Uterus (tissue), 4 donors: ENCODE measurements around the gene RGSL1. TPM values are rescaled to one million over a fixed set of nuclear protein-coding genes. Genes with fewer than 3 reads are reported as not detected.
"Not testable (repeated sequence)": the region's sequence is repeated elsewhere in the genome, so short reads cannot be mapped to it uniquely, and the experiment has no call there.

Experiments
- DNase-seq, 2 donors: peaks; one replicate each; pipeline ENCODE4 v3.0.0-alpha.2; 2019 to 2020
- H3K27ac ChIP-seq, 2 donors: fragments of 200-600 bp; sonication (generic); 1 replicate in 1 of 2; 2 replicates in 1 of 2; pipeline ENCODE4 v1.5.1; 2016 to 2018
- H3K27me3 ChIP-seq, 2 donors: fragments of 200-600 bp; sonication (generic); one replicate each; pipeline ENCODE4 v1.5.1; 2018 to 2019; ENCODE audit warnings: control low read depth in 1 of 2
- H3K36me3 ChIP-seq, 2 donors: fragments of 200-600 bp; sonication (generic); one replicate each; pipeline ENCODE4 v1.5.1; 2019; ENCODE audit warnings: control low read depth in 1 of 2
- H3K4me1 ChIP-seq, 2 donors: fragments of 200-600 bp; sonication (generic); one replicate each; pipeline ENCODE4 v1.5.1; 2018 to 2019; ENCODE audit warnings: control low read depth in 1 of 2
- H3K4me3 ChIP-seq, 2 donors: fragments of 200-600 bp; sonication (generic); 1 replicate in 1 of 2; 2 replicates in 1 of 2; pipeline ENCODE4 v1.5.1; 2018 to 2019; ENCODE audit warnings: mild to moderate bottlenecking in 1 of 2
- H3K9me3 ChIP-seq, 2 donors: fragments of 200-600 bp; sonication (generic); one replicate each; pipeline ENCODE4 v1.5.1; 2019; ENCODE audit warnings: control low read depth in 1 of 2
- CTCF ChIP-seq, 4 experiments: fragments of 200-600 bp in 2 of 4; fragments of 450-650 bp in 2 of 4; sonication (generic) in 2 of 4; IDR thresholded peaks; one replicate each; pipeline ENCODE4 v1.5.1; 2016 to 2019; ENCODE audit warnings: antibody characterized with exemption in 4 of 4, mild to moderate bottlenecking in 2 of 4, moderate library complexity in 1 of 4
- POLR2A ChIP-seq, 2 donors: fragments of 450-650 bp; IDR thresholded peaks; one replicate each; pipeline ENCODE4 v1.6.1; 2016; ENCODE audit warnings: antibody characterized with exemption in 2 of 2, mild to moderate bottlenecking in 1 of 2, moderate library complexity in 1 of 2
- intact Hi-C: fragments of 100-400 bp; cut with DNase I; formaldehyde crosslinking; loops from one replicate; pipeline ENCODE4 v1.15.1; 2023; ENCODE audit warnings: low total_unique reads
- total RNA-seq, 4 donors: library from RNA; depleted of rRNA in 3 of 4; stranded (reverse); fragments of >200 nt in 3 of 4; gene quantifications; one replicate each; pipeline versions ENCODE4 v1.1.0 to v1.2.4, GENCODE V29; 2014 to 2023
- donor health status: DM: yes; HTN: yes; CAD: no.

The RGSL1 gene
- total RNA-seq, 4 donors from 2014 or later: not detected

- Histone ChIP-seq H3K9me3 (no peaks in the 10 kb centered on the region), H3K36me3 (no peaks in the 10 kb centered on the region), H3K27me3 (no peaks in the 10 kb centered on the region), H3K4me3 (no peak overlapping the region), H3K27ac (no peak overlapping the region), H3K4me1 (no peaks in the 10 kb centered on the region)
- TF ChIP-seq POLR2A (IDR thresholded peaks at IDR 0.05): no peak
- TF ChIP-seq CTCF (IDR thresholded peaks at IDR 0.05): no peak
- no peak for DNase-seq
- intact Hi-C loops: no loop called here
Measured at GRCh38 chr1:182444497-182444896, 5.4 kb upstream of the RGSL1 start.

GRCh38 chr1:182446033-182446669, 3.8 kb upstream of the RGSL1 start:
- no peak overlapping the region for H3K4me3 ChIP-seq
- H3K9me3 ChIP-seq: no peaks in the 10 kb centered on the region
- intact Hi-C loops: no loop called here
- no peaks in the 10 kb centered on the region for H3K27me3 ChIP-seq
- no peaks in the 10 kb centered on the region for H3K36me3 ChIP-seq
- no peak for DNase-seq
- H3K27ac ChIP-seq: no peak overlapping the region
- TF ChIP-seq POLR2A (IDR thresholded peaks at IDR 0.05) (no peak), CTCF (IDR thresholded peaks at IDR 0.05) (peak in 2 of 4 experiments; percentile 11 to 47)
- no peaks in the 10 kb centered on the region for H3K4me1 ChIP-seq

GRCh38 chr1:182447124-182447523, 2.8 kb upstream of the RGSL1 start:
- DNase-seq, H3K9me3 ChIP-seq, H3K27me3 ChIP-seq, H3K4me1 ChIP-seq, H3K4me3 ChIP-seq, H3K36me3 ChIP-seq, intact Hi-C loops, H3K27ac ChIP-seq: not testable (repeated sequence)

- no peak overlapping the region for H3K4me3 ChIP-seq
- H3K27me3 ChIP-seq: no peaks in the 10 kb centered on the region
- intact Hi-C loops: no loop called here
- TF ChIP-seq CTCF (IDR thresholded peaks at IDR 0.05) (no peak), POLR2A (IDR thresholded peaks at IDR 0.05) (no peak)
- H3K9me3 ChIP-seq: no peaks in the 10 kb centered on the region
- H3K27ac ChIP-seq: no peak overlapping the region
- no peaks in the 10 kb centered on the region for H3K4me1 ChIP-seq
- H3K36me3 ChIP-seq: no peaks in the 10 kb centered on the region
- DNase-seq: no peak
Measured at GRCh38 chr1:182447660-182448059, 2.3 kb upstream of the RGSL1 start.

- Histone ChIP-seq H3K4me3 (no peak overlapping the region), H3K36me3 (no peaks in the 10 kb centered on the region), H3K9me3 (no peaks in the 10 kb centered on the region), H3K4me1 (no peaks in the 10 kb centered on the region), H3K27me3 (no peaks in the 10 kb centered on the region), H3K27ac (no peak overlapping the region)
- intact Hi-C loops: no loop called here
- TF ChIP-seq CTCF (IDR thresholded peaks at IDR 0.05) (no peak), POLR2A (IDR thresholded peaks at IDR 0.05) (no peak)
- no peak for DNase-seq
Measured at GRCh38 chr1:182453631-182454030, 3.7 kb downstream of the RGSL1 start.

GRCh38 chr1:182457844-182458243, 7.9 kb downstream of the RGSL1 start:
- no peak for DNase-seq
- H3K27me3 ChIP-seq: no peaks in the 10 kb centered on the region
- TF ChIP-seq POLR2A (IDR thresholded peaks at IDR 0.05): no peak
- no peak for TF ChIP-seq CTCF (IDR thresholded peaks at IDR 0.05)
- H3K27ac ChIP-seq: no peak overlapping the region
- H3K4me1 ChIP-seq: no peaks in the 10 kb centered on the region
- no peaks in the 10 kb centered on the region for H3K9me3 ChIP-seq
- no peaks in the 10 kb centered on the region for H3K36me3 ChIP-seq
- H3K4me3 ChIP-seq: no peak overlapping the region
- intact Hi-C loops: no loop called here
